GM04504 (cell line): Measurements from ENCODE around the gene SMAD1.
"Not testable (repeated sequence)": the region's sequence is repeated elsewhere in the genome, so short reads cannot be mapped to it uniquely, and the experiment has no call there.

Experiments used
- DNase-seq: peaks from one replicate; pipeline ENCODE4 v3.0.0-alpha.2; 2012; ENCODE audit warnings: low read depth

The SMAD1 gene

DNA sequence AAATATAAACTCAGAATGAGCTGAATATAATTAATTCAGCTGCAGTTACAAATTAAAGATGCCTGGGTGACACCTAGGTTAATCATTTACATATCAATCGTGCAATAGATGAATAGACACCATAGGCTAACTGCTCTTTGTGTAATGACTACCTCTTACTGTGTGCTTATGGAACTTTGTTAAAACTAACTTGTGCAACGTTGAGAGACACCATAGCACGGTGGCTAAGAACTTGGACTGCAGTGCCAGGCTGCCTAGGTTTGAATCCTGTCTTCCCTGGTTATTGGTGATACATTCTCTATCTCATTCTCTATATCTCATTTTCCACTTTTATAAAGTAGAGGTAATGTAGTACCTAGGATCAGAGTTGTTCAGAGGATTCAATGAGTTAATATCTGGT, 46.9 kb downstream of the SMAD1 start:
- DNase-seq, result no peak

DNA sequence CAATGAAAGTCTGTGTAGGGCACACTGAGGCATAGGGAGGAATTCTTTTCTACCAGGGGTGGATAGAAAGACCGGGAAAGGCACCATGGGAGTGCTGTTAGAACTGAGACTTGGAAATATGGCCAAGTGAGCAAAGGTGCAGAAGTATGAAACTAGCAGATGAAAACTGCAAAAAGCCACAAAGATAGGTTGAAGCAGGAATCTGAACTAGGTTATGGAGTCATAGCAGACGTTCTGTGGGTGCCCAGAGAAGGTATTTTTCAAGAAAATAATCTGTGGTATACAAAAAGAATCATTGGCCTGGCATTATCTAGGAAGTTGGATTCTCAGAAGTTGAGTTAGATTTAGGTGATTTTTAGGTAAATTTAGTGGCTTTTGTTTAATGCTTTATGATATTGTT, 48.5 kb downstream of the SMAD1 start:
- DNase-seq, result no peak

DNA sequence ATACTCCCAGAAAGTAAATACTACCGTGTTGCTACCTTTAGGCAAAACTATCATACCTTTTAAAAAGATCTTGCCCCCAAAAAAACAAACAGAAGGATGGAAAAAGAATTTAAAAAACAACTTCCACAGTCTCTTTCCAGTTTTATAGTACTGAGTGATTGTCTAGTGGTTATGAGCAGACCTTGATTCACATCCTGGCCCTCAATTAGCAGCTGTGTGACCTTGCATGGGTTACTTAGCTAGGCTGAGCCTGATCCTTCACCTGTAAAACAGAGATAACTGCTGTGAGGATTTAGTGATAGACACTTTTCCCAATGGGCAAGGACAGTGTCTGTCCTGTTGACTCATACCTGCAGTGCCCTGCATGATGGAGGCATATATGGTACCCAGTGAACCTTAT, 49.0 kb downstream of the SMAD1 start:
- no peak for DNase-seq

DNA sequence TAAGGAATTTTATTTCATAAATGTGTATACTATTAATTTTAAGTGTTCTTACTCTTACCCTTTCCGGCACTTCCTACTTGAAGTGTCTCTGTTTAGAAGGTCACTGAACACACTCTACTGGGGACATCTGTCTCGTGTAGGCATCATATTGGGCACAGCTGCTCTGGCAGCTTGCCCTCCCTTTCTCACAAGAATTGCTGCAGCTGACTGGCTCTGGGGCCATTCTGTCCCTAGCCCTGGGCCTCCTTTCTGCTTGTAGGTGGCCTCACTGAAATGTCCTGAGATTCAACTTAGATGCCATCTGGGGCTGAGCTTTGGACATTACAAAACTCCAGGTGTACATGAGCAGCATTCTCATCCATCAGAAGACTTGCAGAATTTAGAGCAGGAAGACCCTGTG, 49.6 kb downstream of the SMAD1 start:
- DNase-seq, result no peak

DNA sequence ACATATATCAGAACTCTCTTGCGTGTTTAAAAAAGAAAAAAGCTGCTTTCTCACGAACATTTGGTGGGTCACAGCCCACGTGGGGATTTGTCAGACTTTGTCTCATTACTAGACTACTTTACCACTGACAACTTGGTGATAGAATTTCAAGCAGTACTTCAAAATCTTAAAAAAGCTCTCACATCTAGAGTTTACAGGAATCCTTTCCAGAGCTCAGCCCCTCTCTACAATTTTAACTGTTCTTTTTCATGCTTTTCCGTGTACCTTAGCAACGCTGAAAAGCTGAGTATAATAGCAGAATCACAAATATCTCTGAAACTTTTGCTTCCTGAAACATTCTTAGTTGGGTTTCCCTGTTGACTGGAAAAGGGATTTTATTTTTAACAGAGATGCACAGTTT, 50.2 kb downstream of the SMAD1 start:
- no peak for DNase-seq

DNA sequence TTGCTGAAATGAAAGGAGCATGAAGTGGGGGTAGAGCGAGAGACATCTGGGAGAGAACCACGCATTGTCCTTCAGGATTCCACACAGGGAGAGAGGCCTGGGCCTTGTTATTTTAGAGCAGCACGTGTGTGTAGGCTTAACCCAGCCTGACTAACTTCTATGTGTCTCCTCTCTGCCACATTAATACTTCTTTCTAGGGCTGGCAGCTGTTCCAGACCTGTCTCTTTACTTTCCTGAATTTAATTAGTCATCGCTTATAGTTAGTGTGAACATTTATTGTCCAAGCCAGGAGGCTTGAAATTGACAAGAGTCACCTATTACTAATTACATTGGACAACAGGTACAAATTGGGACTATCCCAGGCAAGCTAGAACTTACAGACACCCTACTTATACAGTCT, 51.3 kb downstream of the SMAD1 start:
- DNase-seq, result no peak

DNA sequence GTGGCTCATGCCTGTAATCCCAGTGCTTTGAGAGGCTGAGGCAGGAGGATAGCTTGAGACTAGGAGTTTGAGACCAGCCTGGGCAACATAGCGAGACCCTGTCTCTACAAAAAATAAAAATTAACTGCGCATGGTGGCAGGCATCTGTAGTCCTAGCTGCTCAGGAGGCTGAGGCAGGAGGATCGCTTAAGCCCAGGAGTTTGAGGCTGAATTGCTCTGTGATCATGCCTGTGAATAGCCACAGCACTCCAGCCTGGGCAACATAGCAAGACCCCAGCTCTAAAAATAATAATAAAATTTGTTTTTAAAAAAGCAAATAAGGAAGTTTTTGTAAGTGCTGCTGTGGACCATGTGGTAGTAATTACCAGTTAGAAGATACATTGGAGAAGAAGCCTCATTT, 51.8 kb downstream of the SMAD1 start:
- not testable (repeated sequence) for DNase-seq

DNA sequence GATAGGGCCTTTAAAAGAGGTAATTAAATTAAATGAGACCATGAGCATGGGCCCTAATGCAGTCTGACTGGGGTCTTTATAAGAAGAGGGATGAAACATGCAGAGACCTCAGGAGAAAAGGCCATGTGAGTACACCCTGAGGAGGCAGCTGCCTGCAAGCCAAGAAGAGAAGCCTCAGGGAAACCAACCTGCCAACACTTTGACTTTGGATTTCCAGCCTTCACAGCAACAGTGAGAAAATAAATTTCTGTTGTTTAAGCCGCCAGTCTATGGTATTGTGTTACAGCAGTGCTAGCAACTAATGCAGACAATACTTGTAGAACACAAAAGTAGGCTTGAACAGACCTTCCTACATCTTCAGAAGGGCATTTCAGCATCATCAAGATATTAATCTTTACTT, 52.3 kb downstream of the SMAD1 start:
- no peak for DNase-seq

DNA sequence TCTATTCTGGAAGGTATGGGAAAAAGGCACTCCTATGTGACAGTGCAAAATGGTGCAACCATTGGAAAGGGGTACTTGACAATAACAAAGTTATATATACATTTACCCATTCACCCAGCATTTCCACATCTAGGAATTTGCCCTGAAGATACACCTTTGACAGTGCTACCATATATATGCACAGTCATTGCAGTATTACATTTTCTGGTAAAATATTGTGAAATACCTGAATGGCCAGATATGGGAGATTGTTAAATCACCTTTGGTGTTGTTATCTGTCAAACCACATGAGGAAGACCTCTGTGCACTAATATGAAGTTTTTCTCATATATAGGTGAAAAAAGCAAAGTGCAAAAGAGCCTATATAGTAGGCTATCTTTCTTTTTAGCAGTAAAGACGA, 53.5 kb downstream of the SMAD1 start:
- no peak for DNase-seq

DNA sequence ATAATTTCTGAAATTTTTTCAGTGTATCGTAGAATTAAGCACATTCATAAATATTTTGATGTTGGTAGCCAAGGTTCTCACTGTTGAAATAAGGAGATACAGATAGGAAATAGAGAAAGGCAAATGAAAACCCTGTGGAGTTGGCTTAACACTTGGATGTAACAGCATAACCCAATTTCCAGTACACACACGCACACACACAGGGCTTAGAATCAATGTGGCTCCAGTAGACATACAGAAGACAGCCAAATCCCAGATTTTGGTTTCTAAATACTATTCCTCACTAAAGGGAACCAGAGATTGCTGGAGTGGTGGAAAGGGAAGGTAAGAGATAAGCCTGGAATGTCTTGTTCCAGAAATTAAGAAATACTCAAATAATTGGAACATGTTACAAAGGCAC, 54.4 kb downstream of the SMAD1 start:
- DNase-seq, result no peak

DNA sequence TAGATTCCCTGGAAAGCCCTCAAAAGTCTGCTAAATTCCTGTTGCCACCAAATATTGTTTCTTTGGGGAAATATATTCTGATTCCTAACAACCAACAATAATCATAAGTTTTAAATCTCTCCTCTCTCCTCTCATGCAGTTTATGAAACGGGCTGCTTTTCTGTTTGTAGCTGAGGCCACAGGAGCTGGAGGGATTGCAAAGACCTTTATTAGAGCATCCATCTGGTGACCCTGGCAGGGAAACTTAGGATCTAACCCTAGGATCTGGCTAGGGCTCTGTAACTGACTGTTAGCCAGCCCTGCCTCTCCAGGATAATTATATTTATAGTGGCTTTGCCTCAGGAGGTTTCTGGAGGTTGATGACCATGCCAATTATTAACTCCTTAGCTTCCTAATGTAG, 56.9 kb downstream of the SMAD1 start:
- no peak for DNase-seq

DNA sequence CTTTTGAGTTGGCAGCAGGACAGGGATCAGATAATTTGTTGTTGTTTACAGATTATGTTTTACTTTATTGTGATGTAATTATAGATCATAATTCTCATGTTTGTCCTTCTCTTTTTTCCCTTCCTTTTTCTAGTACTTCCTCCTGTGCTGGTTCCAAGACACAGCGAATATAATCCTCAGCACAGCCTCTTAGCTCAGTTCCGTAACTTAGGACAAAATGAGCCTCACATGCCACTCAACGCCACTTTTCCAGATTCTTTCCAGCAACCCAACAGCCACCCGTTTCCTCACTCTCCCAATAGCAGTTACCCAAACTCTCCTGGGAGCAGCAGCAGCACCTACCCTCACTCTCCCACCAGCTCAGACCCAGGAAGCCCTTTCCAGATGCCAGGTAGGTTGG, 58.0 kb downstream of the SMAD1 start:
- DNase-seq, result no peak

DNA sequence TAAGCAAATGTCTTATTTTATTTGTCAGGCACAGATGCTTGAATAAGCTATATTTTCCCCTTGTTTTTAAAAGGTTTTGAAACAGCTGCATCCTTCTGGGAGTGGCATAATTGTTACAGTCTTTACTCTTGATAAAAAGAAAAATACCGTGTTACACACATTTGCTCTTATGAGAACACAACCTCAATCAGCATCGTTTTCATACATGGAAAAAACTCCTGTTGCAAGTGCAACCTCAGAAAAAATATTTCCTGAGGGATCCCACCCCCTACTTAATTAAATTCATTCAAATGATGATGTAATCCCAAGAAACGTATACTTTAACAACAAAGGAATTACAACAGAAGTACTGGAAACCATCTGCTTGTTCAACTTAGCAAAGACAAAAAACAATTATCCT, 58.6 kb downstream of the SMAD1 start:
- DNase-seq, result no peak

DNA sequence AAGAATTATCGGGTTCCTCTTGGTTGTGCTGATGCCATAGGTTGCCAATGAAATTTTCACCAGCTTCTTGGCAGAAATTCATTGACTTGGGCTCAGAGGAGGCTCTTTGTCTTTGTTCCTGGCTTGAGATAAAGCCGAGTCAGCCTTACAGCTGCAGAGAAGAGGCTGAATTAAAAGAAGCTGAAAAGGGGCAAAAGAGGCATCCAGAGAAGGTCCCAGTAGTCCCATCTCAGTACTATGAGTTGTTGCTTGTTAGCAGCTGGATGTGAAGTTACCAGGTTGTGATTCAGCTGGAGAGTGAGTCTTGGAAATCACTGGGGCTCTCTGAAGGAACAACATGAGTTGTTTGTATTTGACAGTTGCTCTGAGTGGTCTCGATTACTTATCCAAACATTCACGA, 59.7 kb downstream of the SMAD1 start:
- DNase-seq, result no peak

DNA sequence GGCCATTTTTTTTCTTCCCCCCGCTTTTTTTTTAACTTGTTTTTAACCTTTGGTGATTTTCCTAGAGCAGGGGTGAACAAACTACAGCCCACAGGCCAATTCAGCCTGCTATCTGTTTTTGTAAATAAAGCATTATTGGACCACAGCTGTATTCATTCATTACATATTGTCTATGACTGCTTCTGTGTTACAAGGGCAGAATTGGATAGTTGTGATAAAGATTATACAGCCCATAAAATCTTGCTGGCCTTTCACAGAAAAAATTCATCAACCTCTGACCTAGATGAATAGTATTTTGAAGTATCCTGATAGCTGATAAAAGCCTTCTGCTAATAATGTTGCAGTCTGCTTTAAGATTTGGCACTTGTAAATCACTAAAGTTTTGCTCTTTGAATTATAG, 63.4 kb downstream of the SMAD1 start:
- no peak for DNase-seq

DNA sequence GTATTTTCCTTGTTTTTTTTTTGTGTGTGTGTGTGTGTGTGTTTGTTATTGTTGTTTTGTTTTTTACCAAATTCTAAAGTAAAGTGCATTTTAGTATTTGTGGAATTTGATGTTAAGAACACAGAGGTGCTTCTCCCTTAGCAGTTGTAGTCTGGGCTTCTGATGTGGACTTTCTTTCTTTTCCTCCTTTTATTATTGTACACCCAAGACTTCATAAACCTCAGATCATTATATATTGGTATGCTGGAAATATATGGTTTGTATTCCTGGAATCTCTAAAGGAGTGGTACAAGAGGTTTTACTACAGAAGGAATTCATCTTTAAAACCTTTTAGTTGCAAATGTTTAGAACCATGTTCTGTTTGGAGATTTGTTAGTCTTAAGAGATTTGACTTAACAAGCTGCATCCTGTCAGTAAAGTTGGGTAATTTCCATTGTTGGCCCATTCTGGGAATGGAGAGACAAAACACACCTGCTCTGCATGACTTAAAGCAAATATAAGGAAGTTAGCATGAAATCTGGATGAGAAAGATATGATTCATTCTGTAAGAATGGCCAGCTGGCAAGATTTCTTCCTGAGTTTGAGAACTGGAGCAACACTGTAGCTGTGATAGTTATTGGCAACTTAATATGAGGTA, 64.0 kb downstream of the SMAD1 start:
- DNase-seq, result peak; percentile 60

DNA sequence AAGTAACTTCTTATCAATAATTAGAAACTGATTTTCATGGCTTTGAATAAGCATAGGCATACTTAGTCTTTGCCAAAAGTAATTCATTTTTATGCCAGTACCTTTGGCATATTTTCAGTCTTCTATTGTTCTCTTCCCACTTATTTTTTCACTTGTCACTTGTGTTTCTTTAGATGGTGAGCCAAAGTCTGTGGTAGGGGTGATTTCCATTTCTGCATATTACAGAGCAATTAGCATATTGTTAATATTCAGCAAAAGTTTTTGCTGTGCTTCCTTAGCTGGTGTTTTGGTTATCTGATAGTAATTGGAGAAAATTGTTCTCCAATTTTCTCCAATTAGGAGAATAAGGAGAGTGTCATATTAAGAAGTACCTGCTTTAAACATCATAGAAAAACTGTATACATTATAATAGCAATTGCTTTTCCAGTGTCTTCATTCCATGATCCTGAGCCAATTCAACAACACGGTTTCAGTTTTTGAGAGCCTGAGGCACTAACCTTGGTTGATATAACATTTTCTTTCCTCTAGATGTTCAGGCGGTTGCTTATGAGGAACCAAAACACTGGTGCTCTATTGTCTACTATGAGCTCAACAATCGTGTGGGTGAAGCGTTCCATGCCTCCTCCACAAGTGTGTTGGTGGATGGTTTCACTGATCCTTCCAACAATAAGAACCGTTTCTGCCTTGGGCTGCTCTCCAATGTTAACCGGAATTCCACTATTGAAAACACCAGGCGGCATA, 64.7 kb downstream of the SMAD1 start:
- DNase-seq, result no peak

DNA sequence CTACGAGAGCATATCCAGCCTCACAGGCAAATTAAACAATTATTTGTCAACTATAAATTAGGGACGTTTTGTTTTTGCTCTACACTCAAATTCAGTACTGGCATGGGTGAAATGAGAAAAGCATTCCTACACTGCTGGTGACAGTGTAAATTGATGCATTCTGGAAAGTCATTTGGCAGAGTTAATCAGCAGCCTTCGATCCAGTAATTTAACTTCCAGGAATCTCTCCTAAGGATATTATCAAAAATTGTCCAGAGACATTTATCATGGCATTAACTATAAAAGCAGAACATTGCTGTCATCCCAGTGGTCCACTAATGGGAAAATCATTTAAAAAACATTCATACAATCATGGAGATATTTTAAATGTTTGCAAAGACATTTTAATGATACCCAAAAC, 70.0 kb downstream of the SMAD1 start:
- no peak for DNase-seq

DNA sequence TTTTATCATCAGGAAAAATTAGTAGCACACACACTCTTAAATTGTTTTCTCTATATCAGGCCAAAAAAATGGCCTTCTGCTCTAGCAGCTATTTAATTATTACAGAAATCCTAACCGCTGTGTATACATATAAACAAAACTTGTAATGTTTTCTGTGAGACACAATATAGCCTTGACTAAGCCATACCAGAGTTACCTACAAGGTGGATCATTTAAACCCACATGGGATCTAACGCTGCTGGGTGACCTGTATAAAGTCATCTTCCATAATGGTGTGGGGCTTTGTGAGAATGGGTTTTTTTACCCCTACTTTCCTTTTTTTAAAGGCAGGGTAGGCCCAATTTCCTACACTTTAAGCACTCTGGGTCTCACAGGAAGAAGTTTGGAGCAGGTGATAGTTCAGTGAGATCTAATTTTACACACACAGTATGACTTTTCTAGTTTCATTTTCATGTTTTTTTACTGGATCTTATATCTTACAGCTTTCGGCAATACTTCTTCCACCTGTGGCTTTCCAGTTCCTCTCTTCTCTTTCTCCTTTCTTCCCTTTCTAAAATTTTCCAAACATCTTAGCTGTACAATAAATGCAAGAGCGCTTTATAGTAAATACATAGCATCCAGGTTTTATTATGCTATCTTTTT, 70.6 kb downstream of the SMAD1 start:
- no peak for DNase-seq

DNA sequence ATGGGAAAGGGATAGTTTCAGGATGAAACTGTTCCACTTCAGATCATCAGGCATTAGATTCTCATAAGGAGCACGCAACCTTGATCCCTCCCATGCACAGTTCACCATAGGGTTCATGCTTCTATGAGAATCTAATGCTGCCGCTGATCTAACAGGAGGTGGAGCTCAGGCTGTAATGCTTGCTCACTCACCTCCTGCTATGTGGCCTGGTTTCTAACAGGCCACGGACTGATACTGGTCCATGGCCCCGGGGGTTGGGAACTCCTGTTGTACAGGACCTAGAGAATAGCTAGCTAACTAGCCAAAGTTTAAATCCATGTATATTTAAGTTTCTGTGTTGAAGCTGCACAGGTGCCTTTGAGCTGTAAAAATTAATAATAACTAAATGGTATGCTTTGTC, 71.7 kb downstream of the SMAD1 start:
- DNase-seq, result no peak

DNA sequence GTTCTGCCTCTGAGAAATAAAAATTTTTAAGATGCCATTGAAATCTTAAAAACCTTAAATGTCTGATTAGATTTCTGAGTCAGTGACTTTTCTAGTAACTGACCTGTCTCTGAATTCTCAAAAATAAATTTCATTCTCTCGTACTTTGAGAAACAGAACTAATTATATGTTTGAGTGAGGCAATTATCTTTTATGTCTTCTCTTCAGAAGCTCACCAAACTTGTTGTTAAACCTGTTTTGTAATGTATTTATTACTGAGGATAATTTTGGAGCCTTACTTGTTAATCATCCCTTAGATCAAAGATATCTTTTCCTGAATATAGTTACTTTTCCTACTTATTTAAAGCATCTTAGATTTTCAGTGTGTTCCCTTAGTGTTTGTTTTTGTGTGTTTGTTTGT, 73.0 kb downstream of the SMAD1 start:
- DNase-seq, result no peak

DNA sequence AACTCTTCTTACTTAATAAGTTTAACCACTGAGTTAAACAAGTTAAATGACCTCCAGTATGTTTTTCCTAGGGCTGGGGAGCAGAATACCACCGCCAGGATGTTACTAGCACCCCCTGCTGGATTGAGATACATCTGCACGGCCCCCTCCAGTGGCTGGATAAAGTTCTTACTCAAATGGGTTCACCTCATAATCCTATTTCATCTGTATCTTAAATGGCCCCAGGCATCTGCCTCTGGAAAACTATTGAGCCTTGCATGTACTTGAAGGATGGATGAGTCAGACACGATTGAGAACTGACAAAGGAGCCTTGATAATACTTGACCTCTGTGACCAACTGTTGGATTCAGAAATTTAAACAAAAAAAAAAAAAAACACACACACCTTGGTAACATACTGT, 76.1 kb downstream of the SMAD1 start:
- peak; percentile 37 for DNase-seq

DNA sequence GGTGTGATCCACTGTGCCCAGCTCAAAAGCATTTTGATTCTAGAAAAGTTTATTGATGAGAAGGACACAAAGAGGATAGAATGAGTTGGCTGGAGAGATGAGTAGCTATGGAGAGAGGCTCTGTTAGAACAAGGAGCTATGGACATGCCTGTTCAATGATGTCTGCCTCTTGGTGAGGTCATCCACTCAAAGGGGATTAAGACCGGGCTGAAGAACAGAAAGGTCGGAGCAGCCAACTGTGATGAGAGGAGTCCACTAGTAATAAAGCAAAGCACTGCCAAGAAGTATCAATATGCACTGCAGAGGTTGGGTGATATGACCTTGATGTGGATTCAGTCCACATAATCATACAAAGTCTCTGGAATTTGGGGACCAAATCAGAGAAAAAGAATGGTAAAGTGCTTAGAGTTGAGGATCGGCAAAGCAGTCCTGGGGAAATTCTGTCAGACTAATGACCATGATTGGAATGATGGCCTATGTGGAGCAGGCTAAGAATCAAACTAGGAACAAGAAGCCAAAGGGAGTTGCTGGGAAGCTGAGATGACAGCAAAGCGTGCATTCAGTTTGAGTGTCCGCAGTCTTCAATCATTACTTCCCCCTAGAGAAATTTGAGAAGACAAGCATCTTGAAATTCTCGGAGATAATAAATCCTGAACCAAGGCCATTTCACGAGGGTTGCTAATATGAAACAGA, 81.8 kb downstream of the SMAD1 start:
- DNase-seq, result no peak
